ENCODE measurements around the gene TGFB2.

DNA sequence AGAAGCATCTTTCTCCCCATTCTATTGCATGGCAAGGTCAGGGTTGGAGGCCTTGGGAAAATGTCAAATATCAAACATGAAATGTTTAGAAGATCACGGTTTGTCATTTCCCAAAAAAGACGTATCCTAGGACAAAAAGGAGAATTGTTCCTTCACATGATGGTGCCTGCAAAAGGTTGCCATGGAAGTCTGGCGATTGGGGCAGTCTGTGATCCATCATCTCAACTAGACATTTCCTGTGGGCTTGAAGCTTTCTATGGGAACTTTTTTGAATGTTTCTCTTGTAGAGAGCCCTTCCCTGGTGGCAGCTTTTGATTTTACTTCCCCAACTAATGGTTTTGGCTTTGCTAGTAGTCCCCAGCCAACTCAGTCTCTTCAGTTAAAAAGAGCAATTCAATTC, 106.3 kb downstream of the TGFB2 start:
- no peak for TF ChIP-seq CTCF (IDR thresholded peaks at IDR 0.05 in 4 of 5, conservative IDR thresholded peaks at IDR 0.05 in 1 of 5)
- TF ChIP-seq POLR2A (IDR thresholded peaks at IDR 0.05): no peak
